ENCODE results near the gene PRCD. TPM values are rescaled to one million over a fixed set of nuclear protein-coding genes. Genes with fewer than 3 reads are reported as not detected.

The PRCD gene
- total RNA-seq, 4 donors from 2014 or later: 0.73 to 2.5 (median 1.4) TPM; not detected in 1

DNA sequence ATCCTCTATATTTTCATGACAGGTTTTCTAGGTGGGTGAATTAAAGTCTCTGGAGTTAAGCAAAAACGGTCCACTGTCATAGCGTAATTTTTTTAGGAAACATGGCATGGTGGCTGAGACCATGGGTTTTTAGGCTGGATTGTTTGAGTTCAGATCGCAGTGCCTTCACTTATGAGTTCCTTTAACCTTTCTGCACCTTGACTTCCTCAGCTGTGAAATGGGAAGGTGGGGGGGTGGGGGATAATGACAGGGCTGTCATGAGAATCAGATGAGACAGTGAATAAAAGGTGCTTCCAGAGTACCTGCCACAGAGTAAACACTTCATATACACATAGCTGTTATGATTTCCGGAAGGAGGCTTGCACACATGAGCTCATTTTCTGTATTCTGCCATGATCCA is 11.8 kb downstream of the PRCD start:
- H3K4me1 ChIP-seq: peaks cover 12 to 76% (median 32%) of the 10 kb centered on the region in 3 donors
- peaks cover 0 to 5% (median 0%) of the 10 kb centered on the region in 3 donors for H3K36me3 ChIP-seq
- DNase-seq: no peak
- H3K27me3 ChIP-seq: no peaks in the 10 kb centered on the region
- TF ChIP-seq, protein P1, sequence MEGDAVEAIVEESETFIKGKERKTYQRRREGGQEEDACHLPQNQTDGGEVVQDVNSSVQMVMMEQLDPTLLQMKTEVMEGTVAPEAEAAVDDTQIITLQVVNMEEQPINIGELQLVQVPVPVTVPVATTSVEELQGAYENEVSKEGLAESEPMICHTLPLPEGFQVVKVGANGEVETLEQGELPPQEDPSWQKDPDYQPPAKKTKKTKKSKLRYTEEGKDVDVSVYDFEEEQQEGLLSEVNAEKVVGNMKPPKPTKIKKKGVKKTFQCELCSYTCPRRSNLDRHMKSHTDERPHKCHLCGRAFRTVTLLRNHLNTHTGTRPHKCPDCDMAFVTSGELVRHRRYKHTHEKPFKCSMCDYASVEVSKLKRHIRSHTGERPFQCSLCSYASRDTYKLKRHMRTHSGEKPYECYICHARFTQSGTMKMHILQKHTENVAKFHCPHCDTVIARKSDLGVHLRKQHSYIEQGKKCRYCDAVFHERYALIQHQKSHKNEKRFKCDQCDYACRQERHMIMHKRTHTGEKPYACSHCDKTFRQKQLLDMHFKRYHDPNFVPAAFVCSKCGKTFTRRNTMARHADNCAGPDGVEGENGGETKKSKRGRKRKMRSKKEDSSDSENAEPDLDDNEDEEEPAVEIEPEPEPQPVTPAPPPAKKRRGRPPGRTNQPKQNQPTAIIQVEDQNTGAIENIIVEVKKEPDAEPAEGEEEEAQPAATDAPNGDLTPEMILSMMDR (IDR thresholded peaks at IDR 0.05): no peak
- TF ChIP-seq POLR2A (IDR thresholded peaks at IDR 0.05): no peak
- intact Hi-C loops (cut with DNase I): no loop called here
- H3K9me3 ChIP-seq: no peaks in the 10 kb centered on the region
- 47 to 82% methylated on average over 4 of the region's 4 CpGs for WGBS, 2 donors
- H3K27ac ChIP-seq: peak overlapping the region; percentile 25 to 81 (median 58)
- no peak overlapping the region for H3K4me3 ChIP-seq

DNA sequence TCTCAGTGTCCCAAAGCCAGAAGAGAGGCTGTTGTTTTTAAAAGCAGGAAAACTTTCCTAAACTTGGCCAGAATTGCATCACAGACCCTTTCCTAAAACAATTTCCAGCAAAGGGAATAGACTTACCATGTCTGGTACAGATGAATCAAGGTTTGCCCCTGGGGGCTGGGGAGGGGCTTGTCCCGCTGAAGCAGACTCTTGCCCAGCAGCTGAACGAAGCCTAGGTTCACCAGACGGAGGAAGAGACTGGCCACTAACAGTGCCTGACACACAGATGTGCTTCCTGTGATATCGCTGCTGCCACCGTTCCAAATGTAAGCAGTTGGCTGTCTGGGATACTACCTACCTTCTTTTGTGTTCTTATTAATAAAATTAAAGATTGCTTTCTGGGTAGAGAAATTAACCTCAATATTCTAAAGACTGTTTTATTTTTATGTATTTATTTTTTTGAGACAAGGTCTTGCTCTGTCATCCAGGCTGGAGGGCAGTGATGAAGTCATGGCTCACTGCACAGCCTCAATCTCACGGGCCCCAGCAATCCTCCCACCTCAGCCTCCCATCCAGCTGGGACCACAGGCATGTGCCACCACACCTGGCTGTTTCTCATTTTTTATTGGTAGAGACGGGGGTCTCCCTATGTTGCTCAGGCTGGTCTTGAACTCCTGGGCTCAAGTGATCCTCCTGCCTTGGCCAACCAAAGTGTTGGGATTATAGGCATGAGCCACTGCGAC is 13.5 kb downstream of the PRCD start:
- no peaks in the 10 kb centered on the region for H3K9me3 ChIP-seq
- H3K27me3 ChIP-seq: no peaks in the 10 kb centered on the region
- intact Hi-C loops (cut with DNase I): no loop called here
- H3K4me1 ChIP-seq: peaks cover 9 to 67% (median 30%) of the 10 kb centered on the region in 3 donors
- no peak overlapping the region for H3K27ac ChIP-seq
- DNase-seq: no peak
- peaks cover 0 to 5% (median 0%) of the 10 kb centered on the region in 3 donors for H3K36me3 ChIP-seq
- WGBS, 2 donors: 61 to 78% methylated on average over 7 to 8 of the region's 8 CpGs
- no peak overlapping the region for H3K4me3 ChIP-seq
- TF ChIP-seq, protein P1 (IDR thresholded peaks at IDR 0.05): no peak
- TF ChIP-seq POLR2A (IDR thresholded peaks at IDR 0.05): no peak

DNA sequence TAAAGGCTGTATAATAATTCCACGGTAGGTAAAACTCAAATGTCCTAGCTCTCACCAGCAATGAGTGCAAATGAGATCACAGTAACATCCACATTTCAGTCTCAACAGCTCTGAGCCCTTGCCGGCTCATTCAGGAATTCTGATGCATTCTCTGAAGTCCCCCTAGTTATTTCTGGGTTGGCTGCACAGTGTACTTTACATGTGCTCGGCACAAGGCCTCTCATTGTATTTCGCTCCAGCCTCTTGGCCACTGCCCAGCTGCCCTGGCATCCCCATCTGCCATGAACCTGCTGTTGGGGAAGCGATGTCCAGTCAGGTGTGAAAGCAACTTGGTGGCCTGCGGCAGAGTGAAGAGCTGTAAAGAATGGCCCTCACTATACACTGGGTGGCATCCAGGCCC is 14.3 kb downstream of the PRCD start:
- TF ChIP-seq, protein P1 (IDR thresholded peaks at IDR 0.05): no peak
- no peak for TF ChIP-seq POLR2A (IDR thresholded peaks at IDR 0.05)

DNA sequence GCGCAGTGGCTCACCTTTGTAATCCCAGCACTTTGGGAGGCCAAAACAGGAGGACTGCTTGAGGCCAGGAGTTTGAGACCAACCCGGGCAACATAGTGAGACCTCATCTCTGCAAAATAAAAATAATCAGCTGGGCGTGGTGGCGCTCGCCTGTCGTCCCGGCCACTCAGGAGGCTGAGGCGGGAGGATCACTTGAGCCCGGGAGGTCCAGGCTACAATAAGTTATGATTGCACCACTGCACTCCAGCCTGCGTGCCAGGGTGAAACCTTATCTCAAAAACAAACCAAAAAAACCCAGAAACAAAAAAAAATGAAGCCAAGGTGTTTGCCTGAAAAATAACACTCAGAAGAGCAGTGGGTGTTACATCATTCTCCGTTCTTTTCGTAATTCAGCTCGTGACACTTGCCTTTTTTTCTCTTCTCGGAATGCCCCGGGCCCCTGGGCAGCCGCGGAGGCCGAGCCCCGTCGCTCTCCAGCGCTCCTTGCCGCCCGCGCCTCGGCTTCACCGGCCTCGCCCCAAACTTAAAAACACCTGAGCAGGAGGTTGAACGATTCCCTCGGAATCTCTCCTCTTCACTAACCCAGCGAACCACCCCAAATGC is 17.0 kb downstream of the PRCD start:
- 11 to 26% methylated on average over 18 to 30 of the region's 30 CpGs for WGBS, 2 donors
- peak overlapping the region; percentile 93 to 95 (median 94) for H3K27ac ChIP-seq
- H3K27me3 ChIP-seq: no peaks in the 10 kb centered on the region
- intact Hi-C loops (cut with DNase I): no loop called here
- H3K4me1 ChIP-seq: peaks cover 15 to 69% (median 42%) of the 10 kb centered on the region in 3 donors
- peak overlapping the region; percentile 71 to 82 (median 79) for H3K4me3 ChIP-seq
- no peak for DNase-seq
- no peaks in the 10 kb centered on the region for H3K9me3 ChIP-seq
- H3K36me3 ChIP-seq: peaks cover 0 to 12% (median 3%) of the 10 kb centered on the region in 3 donors
- TF ChIP-seq, protein P1 (IDR thresholded peaks at IDR 0.05): no peak
- TF ChIP-seq POLR2A (IDR thresholded peaks at IDR 0.05): no peak

More for the DNA sequence above, 14.3 kb downstream of the PRCD start:
- peaks cover 0 to 5% (median 0%) of the 10 kb centered on the region in 3 donors for H3K36me3 ChIP-seq
- H3K4me1 ChIP-seq: peaks cover 17 to 69% (median 35%) of the 10 kb centered on the region in 3 donors
- no peak for DNase-seq
- H3K4me3 ChIP-seq: no peak overlapping the region
- H3K27me3 ChIP-seq: no peaks in the 10 kb centered on the region
- 69 to 72% methylated on average over 5 to 6 of the region's 6 CpGs for WGBS, 2 donors
- intact Hi-C loops (cut with DNase I): no loop called here
- no peak overlapping the region for H3K27ac ChIP-seq
- no peaks in the 10 kb centered on the region for H3K9me3 ChIP-seq

All from esophagus squamous epithelium (tissue), 5 donors.